Left renal cortex interstitium (tissue), 4 donors: ENCODE results near the gene SORCS2. TPM values are rescaled to one million over a fixed set of nuclear protein-coding genes. Genes with fewer than 3 reads are reported as not detected.

ENCODE experiments used
- DNase-seq, 4 donors: peaks; one replicate each; pipeline ENCODE4 v3.0.0-alpha.2; 2013; ENCODE audit warnings: low read depth in 4 of 4, low spot score in 2 of 4, missing footprints in 1 of 4
- polyA plus RNA-seq, 4 donors: library from polyadenylated mRNA; unstranded; fragments of 120-200 nt; gene quantifications; one replicate each; pipeline ENCODE4 v1.2.1, GENCODE V29; 2013; ENCODE audit not compliant: insufficient read length in 4 of 4

SORCS2 gene
- polyA plus RNA-seq, 4 donors = 3.7 to 11.5 (median 8.4) TPM

- no peak for DNase-seq
These were observed 590.4 kb downstream of the SORCS2 start for GRCh38 chr4:7782783-7783182.

- no peak for DNase-seq
These were observed 591.2 kb downstream of the SORCS2 start for GRCh38 chr4:7783541-7783940.

DNA sequence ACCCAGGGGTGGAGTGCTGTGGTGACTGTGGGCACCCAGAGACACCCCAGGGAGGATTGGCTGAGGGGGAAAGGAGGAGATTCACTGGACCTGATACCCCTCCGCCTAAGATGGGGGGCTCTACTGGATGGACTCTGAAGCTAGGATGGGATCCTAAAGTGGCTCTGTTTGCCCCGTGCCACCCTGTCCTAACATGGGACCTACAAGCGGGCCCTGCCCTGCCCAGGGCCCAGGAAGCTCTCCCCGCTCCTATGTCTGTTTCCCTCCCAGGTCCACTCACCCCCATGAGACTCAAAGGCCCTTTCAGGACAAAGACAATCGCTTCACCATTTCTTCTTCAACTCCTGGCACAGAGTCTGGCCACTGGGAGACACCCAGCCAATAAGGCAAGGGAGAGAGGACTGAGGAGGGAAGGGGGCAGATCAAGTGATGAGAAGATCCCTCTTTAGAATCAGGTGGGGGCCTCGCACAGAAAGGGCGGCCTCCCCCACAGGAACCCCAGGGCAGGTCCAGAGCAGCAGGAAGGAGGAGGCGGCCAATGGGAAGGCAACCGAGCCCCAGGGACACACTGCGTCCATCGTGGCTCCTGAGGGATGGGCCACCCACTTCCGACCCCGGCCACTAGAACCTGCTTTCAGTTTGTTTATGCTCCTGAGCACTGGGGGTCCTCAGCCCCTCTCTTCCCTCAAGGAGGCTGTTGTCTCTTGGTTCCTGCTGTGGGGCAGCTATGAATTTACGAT is 592.0 kb downstream of the SORCS2 start:
- DNase-seq = no peak

GRCh38 chr4:7785017-7785416 is 592.7 kb downstream of the SORCS2 start:
- DNase-seq = no peak

DNA sequence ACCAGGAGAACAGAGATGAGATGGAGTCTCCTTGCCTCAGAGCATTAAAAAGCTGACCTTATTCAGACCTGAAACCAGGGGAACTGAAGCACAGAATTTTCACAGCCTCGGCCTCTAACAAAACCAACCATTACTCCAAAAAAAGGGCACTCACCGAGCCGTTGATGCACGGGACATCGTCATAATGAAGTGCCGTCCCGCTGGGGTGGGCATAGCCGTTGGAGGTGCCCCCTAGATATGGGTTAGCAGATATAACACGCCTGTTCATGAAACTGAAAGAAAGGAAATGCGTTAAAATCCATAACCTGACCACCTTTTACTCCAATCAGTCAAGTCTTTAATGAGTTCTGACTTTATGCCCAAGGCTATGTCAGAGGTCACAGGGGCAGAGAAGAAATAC is 593.7 kb downstream of the SORCS2 start:
- DNase-seq = no peak

DNA sequence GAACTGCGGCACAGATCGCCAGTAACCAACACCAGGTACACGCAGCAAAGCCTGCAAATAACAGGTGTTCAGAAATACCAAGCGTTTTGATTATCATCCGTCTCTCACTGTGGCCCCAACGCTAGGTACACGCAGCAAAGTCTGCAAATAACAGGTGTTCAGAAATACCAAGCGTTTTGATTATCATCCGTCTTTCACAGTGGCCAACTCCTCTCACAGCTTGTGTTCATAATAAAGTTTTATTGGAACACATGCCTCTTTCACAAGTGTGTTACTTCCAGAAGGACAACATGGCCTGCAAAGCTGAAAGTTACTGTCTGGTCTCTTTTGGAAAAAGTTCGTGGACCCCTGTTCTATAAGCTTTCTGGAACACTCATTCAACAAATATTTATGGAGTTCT is 594.2 kb downstream of the SORCS2 start:
- DNase-seq = no peak

DNA sequence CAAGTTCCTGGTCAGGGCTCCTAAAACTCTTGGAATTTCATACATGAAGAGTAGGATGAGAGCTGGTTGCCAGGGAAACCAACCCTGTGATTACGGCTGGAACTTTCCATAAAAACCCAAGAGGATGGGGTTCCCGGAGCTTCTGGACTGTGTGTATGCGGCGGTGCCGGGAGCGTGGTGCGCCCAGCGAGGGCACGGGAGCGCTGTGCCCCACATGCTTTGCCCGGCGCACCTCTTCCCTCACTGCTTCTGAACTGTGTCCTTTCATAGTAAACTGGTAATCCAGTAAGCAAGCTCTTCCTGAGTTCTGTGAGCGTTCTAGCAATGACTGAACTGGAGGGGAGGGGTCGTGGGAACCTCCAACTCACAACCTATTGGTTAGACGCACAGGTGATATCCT is 594.7 kb downstream of the SORCS2 start:
- DNase-seq = no peak

DNA sequence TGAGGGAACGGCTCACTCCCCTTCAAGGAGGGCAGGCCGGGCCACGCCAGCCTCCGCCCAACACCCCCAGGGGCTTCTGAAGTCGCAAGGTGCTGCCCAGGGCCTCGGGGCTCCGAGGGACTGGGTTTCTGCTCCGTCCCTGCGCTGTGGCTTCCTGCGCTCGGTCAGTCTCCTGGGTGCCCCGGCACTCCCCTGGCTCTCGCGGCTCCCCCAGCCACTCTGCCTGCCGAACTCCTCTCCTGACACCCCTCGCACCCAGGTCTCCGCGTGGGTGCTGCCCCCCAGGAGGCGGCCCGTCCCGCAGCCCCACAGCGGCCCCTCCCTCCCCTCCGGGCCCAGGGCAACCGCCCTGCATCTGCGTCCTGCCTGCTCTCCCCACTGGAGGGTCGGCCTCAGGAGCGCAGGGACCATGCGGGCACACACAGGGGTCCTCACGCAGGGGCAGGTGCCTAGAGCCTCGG is 595.4 kb downstream of the SORCS2 start:
- no peak for DNase-seq

DNA sequence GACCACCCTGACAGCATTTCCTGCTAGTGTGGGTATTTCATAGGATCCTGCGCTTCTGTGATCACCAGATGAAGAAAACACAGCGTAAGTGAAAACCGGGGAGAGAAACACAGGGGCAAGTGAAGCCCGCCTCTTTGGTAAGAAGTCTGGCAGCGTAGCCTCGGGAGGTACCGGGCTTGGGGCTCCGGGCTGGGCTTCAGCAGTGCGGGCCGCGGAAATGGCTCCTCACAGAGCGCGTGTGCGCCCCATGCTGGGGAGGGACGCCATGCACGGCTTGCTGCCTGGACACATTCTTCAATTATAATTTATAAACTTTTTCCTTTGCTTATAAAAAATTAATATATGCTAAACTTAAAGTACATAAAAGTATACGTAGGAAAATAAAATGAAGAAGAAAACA is 595.9 kb downstream of the SORCS2 start:
- no peak for DNase-seq

- no peak for DNase-seq
These were observed 596.5 kb downstream of the SORCS2 start for GRCh38 chr4:7788694-7789425.

- DNase-seq = no peak
These were observed 597.7 kb downstream of the SORCS2 start for GRCh38 chr4:7790023-7790422.

- no peak for DNase-seq
These were observed 598.7 kb downstream of the SORCS2 start for GRCh38 chr4:7790999-7791398.

Other genes with a start within 250 kb of the SORCS2 start
- gene TADA2B, start 149.2 kb upstream of the SORCS2 start, polyA plus RNA-seq = 10 to 100 TPM; 20.6 to 23.5 (median 22.2) TPM
- 10 to 100 TPM; 28.1 to 38.8 (median 34.5) TPM for gene GRPEL1, start 124.5 kb upstream of the SORCS2 start, polyA plus RNA-seq
- not detected for gene PSAPL1, start 242.4 kb downstream of the SORCS2 start, polyA plus RNA-seq